Prostate gland (tissue), 2 donors: ENCODE measurements around the gene ATP23. TPM values are rescaled to one million over a fixed set of nuclear protein-coding genes. Genes with fewer than 3 reads are reported as not detected.

Source experiments
- DNase-seq: peaks from one replicate; pipeline ENCODE4 v3.0.0-alpha.2; 2019; ENCODE audit warnings: low spot score
- H3K27ac ChIP-seq, 2 donors: fragments of 200-600 bp; sonication (generic); 2 replicates each; pipeline ENCODE4 v1.5.1; 2017 to 2019
- H3K27me3 ChIP-seq: fragments of 200-600 bp; sonication (generic); replicated peaks from 2 replicates; pipeline ENCODE4 v1.5.1; 2019; ENCODE audit not compliant: insufficient read depth
- H3K36me3 ChIP-seq, 2 donors: fragments of 200-600 bp; sonication (generic); 1 replicate in 1 of 2; 2 replicates in 1 of 2; pipeline versions ENCODE4 v1.5.1 to v1.8.1; 2017 to 2019
- H3K4me1 ChIP-seq: fragments of 200-600 bp; sonication (generic); replicated peaks from 2 replicates; pipeline ENCODE4 v1.5.1; 2019
- H3K4me3 ChIP-seq, 2 donors: fragments of 200-600 bp; sonication (generic); 2 replicates each; pipeline ENCODE4 v1.5.1; 2017 to 2019
- H3K9me3 ChIP-seq: fragments of 200-600 bp; sonication (generic); 2 replicates; pipeline ENCODE4 v1.5.1; 2017
- POLR2A ChIP-seq: fragments of 450-650 bp; IDR thresholded peaks from one replicate; pipeline ENCODE4 v1.6.1; 2016; ENCODE audit warnings: antibody characterized with exemption, mild to moderate bottlenecking
- POLR2AphosphoS5 ChIP-seq: sonication (generic); formaldehyde crosslinking; IDR thresholded peaks from one replicate; pipeline ENCODE4 v1.6.1; 2017; ENCODE audit warnings: antibody characterized with exemption
- WGBS: methylation state at CpG from one replicate; pipeline ENCODE4 v1.1.5; 2018; 5-methylcytosine and 5-hydroxymethylcytosine counted together
- intact Hi-C: fragments of 100-400 bp; cut with DNase I; formaldehyde crosslinking; loops from one replicate; pipeline ENCODE4 v1.14.2; 2022
- total RNA-seq, 2 donors: library from RNA; depleted of rRNA; stranded (reverse); fragments of >200 nt; gene quantifications; one replicate each; pipeline ENCODE4 v1.1.0, GENCODE V29; 2016
- TF ChIP-seq, protein P1 (sequence below), 4 experiments: fragments of 200-600 bp in 2 of 4; fragments of 450-650 bp in 2 of 4; sonication (generic) in 2 of 4; IDR thresholded peaks; 1 replicate in 3 of 4; 2 replicates in 1 of 4; pipeline ENCODE4 v1.5.1; 2016 to 2019; ENCODE audit warnings: antibody characterized with exemption in 4 of 4, mild to moderate bottlenecking in 2 of 4, moderate library complexity in 2 of 4

Gene ATP23
- total RNA-seq, 2 donors from 2014 or later: 8.0 to 15.0 TPM

GRCh38 chr12:57965766-57966165 lies 24.4 kb downstream of the ATP23 start:
- no peaks in the 10 kb centered on the region for H3K27me3 ChIP-seq
- no peaks in the 10 kb centered on the region for H3K9me3 ChIP-seq
- DNase-seq: no peak
- TF ChIP-seq POLR2AphosphoS5: no peak
- TF ChIP-seq, protein P1, sequence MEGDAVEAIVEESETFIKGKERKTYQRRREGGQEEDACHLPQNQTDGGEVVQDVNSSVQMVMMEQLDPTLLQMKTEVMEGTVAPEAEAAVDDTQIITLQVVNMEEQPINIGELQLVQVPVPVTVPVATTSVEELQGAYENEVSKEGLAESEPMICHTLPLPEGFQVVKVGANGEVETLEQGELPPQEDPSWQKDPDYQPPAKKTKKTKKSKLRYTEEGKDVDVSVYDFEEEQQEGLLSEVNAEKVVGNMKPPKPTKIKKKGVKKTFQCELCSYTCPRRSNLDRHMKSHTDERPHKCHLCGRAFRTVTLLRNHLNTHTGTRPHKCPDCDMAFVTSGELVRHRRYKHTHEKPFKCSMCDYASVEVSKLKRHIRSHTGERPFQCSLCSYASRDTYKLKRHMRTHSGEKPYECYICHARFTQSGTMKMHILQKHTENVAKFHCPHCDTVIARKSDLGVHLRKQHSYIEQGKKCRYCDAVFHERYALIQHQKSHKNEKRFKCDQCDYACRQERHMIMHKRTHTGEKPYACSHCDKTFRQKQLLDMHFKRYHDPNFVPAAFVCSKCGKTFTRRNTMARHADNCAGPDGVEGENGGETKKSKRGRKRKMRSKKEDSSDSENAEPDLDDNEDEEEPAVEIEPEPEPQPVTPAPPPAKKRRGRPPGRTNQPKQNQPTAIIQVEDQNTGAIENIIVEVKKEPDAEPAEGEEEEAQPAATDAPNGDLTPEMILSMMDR (IDR thresholded peaks at IDR 0.05): no peak
- TF ChIP-seq POLR2A: no peak
- H3K4me1 ChIP-seq: no peaks in the 10 kb centered on the region
- no peak overlapping the region for H3K27ac ChIP-seq
- no peak overlapping the region for H3K4me3 ChIP-seq
- intact Hi-C loops: no loop called here
- WGBS: 95% methylated on average over 8 of the region's 8 CpGs
- no peaks in the 10 kb centered on the region for H3K36me3 ChIP-seq

GRCh38 chr12:57966536-57966935 lies 25.2 kb downstream of the ATP23 start:
- TF ChIP-seq, protein P1 (IDR thresholded peaks at IDR 0.05): no peak
- TF ChIP-seq POLR2A (no peak), POLR2AphosphoS5 (no peak)
- no peak overlapping the region for H3K27ac ChIP-seq
- intact Hi-C loops: no loop called here

DNA sequence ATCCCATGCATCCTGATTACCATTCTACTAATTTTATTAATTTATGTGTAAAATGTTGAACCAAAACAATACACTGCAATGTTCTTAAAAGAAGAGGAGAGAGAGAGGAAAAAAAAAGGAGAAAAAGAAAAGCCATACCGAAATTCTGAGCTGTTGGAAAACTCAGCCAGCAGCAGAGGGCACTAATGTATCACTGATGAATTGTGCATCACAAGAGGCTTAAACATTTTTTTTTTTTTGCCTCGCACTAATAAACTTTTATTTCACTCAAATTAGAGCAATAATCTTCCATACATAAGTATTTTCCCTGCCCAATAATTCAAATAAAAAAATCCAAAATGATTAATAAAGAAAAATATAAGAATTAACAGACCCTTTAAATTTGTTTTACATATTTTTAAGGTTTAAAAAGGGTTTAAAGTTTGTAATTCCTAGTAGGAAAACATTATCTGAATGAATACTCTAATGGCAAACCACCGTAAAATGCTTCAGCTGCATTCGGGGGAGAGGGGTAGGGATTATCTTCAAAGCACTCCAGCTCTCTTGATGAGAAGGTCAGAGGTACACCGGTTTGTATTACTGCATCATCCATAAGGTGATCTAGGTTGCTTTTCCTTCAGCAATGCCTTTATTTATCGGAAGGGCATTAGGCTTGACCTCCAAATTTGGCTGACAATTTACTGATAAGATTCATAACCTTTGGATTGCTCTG lies 41.9 kb downstream of the ATP23 start:
- Histone ChIP-seq H3K36me3 (no peaks in the 10 kb centered on the region), H3K27me3 (no peaks in the 10 kb centered on the region), H3K4me1 (no peaks in the 10 kb centered on the region), H3K4me3 (no peak overlapping the region), H3K9me3 (no peaks in the 10 kb centered on the region), H3K27ac (no peak overlapping the region)
- 37% methylated on average over 6 of the region's 6 CpGs for WGBS
- TF ChIP-seq POLR2A (no peak), POLR2AphosphoS5 (no peak)
- TF ChIP-seq, protein P1 (IDR thresholded peaks at IDR 0.05): peak in 3 of 4 experiments; percentile 45 to 76 (median 68)
- no peak for DNase-seq
- intact Hi-C loops: loop anchor here (5.0 to 10.0 kb wide), 3 partner anchors 361 to 1181 kb away; no protein-coding TSS in a partner anchor

More at GRCh38 chr12:57966536-57966935, 25.2 kb downstream of the ATP23 start:
- no peaks in the 10 kb centered on the region for H3K4me1 ChIP-seq
- no peak overlapping the region for H3K4me3 ChIP-seq
- H3K27me3 ChIP-seq: no peaks in the 10 kb centered on the region
- no peaks in the 10 kb centered on the region for H3K36me3 ChIP-seq
- DNase-seq: no peak
- H3K9me3 ChIP-seq: no peaks in the 10 kb centered on the region

GRCh38 chr12:57983858-57984505 lies 42.6 kb downstream of the ATP23 start:
- Histone ChIP-seq H3K4me1 (no peaks in the 10 kb centered on the region), H3K4me3 (no peak overlapping the region), H3K36me3 (no peaks in the 10 kb centered on the region), H3K9me3 (no peaks in the 10 kb centered on the region), H3K27ac (no peak overlapping the region), H3K27me3 (no peaks in the 10 kb centered on the region)
- no peak for DNase-seq
- 92% methylated on average over 6 of the region's 6 CpGs for WGBS
- intact Hi-C loops: loop anchor here (5.0 to 10.0 kb wide), 3 partner anchors 361 to 1181 kb away; no protein-coding TSS in a partner anchor
- TF ChIP-seq, protein P1 (IDR thresholded peaks at IDR 0.05): no peak
- no peak for TF ChIP-seq POLR2AphosphoS5
